Measurements from ENCODE around the gene WSB2.

DNA sequence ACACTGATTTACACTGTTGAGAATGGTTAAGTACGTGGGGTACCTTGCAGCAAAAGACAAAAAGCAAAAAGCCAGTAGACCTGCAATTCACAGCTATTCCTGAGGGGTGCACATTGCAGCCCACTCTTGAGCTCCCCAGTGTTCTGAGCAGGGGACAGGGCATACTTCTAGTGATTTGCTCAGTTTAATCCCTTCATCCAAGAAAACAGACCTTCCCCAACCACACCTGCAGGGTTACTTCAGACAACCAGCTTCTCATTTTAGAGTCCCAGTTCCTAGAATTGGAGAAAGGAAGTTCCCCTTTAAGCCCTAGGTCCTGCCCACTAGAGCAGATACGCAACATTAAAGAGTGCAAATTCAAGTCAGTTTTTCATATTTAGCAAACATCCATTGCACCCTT lies 3.6 kb upstream of the WSB2 start:
- TF ChIP-seq EZH2 (IDR thresholded peaks at IDR 0.05; ENCODE audit: borderline replicate concordance, insufficient read depth, low read length, poor library complexity, severe bottlenecking), result no peak
- TF ChIP-seq, protein P1, sequence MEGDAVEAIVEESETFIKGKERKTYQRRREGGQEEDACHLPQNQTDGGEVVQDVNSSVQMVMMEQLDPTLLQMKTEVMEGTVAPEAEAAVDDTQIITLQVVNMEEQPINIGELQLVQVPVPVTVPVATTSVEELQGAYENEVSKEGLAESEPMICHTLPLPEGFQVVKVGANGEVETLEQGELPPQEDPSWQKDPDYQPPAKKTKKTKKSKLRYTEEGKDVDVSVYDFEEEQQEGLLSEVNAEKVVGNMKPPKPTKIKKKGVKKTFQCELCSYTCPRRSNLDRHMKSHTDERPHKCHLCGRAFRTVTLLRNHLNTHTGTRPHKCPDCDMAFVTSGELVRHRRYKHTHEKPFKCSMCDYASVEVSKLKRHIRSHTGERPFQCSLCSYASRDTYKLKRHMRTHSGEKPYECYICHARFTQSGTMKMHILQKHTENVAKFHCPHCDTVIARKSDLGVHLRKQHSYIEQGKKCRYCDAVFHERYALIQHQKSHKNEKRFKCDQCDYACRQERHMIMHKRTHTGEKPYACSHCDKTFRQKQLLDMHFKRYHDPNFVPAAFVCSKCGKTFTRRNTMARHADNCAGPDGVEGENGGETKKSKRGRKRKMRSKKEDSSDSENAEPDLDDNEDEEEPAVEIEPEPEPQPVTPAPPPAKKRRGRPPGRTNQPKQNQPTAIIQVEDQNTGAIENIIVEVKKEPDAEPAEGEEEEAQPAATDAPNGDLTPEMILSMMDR (IDR thresholded peaks at IDR 0.05; ENCODE audit: poor library complexity, severe bottlenecking), result peak; percentile 36
- no peak for TF ChIP-seq POLR2AphosphoS5 (IDR thresholded peaks at IDR 0.05)
- no peak for TF ChIP-seq SMC3 (conservative IDR thresholded peaks at IDR 0.05; ENCODE audit: poor library complexity)
- TF ChIP-seq, protein P2, sequence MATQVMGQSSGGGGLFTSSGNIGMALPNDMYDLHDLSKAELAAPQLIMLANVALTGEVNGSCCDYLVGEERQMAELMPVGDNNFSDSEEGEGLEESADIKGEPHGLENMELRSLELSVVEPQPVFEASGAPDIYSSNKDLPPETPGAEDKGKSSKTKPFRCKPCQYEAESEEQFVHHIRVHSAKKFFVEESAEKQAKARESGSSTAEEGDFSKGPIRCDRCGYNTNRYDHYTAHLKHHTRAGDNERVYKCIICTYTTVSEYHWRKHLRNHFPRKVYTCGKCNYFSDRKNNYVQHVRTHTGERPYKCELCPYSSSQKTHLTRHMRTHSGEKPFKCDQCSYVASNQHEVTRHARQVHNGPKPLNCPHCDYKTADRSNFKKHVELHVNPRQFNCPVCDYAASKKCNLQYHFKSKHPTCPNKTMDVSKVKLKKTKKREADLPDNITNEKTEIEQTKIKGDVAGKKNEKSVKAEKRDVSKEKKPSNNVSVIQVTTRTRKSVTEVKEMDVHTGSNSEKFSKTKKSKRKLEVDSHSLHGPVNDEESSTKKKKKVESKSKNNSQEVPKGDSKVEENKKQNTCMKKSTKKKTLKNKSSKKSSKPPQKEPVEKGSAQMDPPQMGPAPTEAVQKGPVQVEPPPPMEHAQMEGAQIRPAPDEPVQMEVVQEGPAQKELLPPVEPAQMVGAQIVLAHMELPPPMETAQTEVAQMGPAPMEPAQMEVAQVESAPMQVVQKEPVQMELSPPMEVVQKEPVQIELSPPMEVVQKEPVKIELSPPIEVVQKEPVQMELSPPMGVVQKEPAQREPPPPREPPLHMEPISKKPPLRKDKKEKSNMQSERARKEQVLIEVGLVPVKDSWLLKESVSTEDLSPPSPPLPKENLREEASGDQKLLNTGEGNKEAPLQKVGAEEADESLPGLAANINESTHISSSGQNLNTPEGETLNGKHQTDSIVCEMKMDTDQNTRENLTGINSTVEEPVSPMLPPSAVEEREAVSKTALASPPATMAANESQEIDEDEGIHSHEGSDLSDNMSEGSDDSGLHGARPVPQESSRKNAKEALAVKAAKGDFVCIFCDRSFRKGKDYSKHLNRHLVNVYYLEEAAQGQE (IDR thresholded peaks at IDR 0.05; ENCODE audit: borderline replicate concordance), result no peak
- no peak for TF ChIP-seq EP300 (conservative IDR thresholded peaks at IDR 0.05; ENCODE audit: poor library complexity, severe bottlenecking)
